ENCODE data around the gene CMTM8.

The CMTM8 gene

DNA sequence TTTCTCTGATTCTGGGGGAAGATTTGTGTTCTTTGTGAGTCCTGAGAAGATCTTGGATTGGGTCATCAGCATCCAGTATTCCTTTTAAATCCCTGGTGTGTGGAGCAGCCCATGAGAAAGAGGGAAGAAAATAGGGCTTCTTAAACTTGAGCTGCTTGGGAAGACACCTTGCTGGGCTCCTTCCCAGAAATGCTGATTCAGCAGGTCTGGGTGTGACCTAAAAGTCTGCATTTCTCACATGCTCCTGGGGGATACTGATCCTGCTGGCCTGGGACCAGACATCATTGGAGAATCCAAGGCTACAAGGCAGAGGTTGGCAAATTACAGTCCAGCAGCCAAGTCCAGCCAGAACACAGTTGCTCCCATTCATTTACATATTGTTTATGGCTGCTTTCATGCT is 99.0 kb downstream of the CMTM8 start:
- Histone ChIP-seq H3K4me1 (ENCODE audit: control insufficient read depth in 2 of 2, insufficient read depth in 1 of 2, low read depth in 1 of 2, low read length in 2 of 2) (peaks cover under 1 to 6% of the 10 kb centered on the region in 2 donors), H3K9me3 (replicated peaks in 1 of 2; ENCODE audit: control insufficient read depth in 2 of 2, insufficient read depth in 1 of 2, low read depth in 1 of 2, low read length in 2 of 2) (peaks cover 0 to 2% of the 10 kb centered on the region in 2 donors), H2AK5ac (ENCODE audit: low read depth, low read length) (no peak overlapping the region), H3K79me1 (ENCODE audit: low read depth, low read length) (no peaks in the 10 kb centered on the region), H3K18ac (ENCODE audit: low read length) (no peak overlapping the region), H2AFZ (ENCODE audit: low read length) (no peak overlapping the region), H3K36me3 (replicated peaks in 1 of 2; ENCODE audit: control insufficient read depth in 2 of 2, insufficient read depth in 2 of 2, low read length in 2 of 2) (no peaks in the 10 kb centered on the region), H2BK15ac (ENCODE audit: low read length) (no peak overlapping the region), H2BK120ac (ENCODE audit: low read depth, low read length) (no peak overlapping the region), H4K91ac (ENCODE audit: low read depth, low read length, poor library complexity) (no peak overlapping the region), H3K14ac (ENCODE audit: low read length) (no peak overlapping the region), H4K8ac (ENCODE audit: low read depth, low read length) (no peak overlapping the region), H3K4me2 (ENCODE audit: insufficient read depth, low read length, poor library complexity, severe bottlenecking) (no peak overlapping the region), H3K27me3 (ENCODE audit: control insufficient read depth in 3 of 3, insufficient read depth in 3 of 3, low read depth in 1 of 3, low read length in 3 of 3) (no peaks in the 10 kb centered on the region), H3K23ac (ENCODE audit: low read depth, low read length, poor library complexity) (no peak overlapping the region), H3K4ac (ENCODE audit: low read length) (no peak overlapping the region), H3K27ac (replicated peaks; ENCODE audit: low read length) (no peak overlapping the region), H2BK12ac (ENCODE audit: low read length) (no peak overlapping the region), H2BK5ac (ENCODE audit: low read length) (no peak overlapping the region), H3K9ac (ENCODE audit: low read depth, low read length, poor library complexity) (no peak overlapping the region), H3K4me3 (ENCODE audit: low read length in 2 of 2) (no peak overlapping the region)
- DNase-seq (ENCODE audit: low spot score) = no peak

DNA sequence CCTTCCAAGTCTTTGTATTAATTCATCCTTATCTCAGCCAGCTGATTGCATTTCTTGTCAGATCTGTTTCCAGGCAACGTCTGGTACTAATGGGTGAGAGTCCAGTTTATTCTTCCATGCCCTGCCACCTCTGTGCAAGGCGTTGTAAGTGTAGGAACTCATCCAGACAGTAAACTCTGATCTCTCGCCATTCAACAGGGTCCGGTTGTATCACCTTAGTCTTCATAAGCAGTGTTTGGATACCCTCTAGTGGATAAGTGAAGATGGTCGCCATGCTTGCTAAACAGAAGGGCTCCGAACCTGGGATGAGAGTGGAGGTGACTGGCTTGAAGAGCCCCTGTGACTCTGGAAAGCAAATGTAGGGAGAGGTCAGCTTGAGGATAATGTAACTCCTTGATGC is 101.6 kb downstream of the CMTM8 start:
- no peak overlapping the region for H2AFZ ChIP-seq (ENCODE audit: low read length)
- peak; percentile 49 for DNase-seq (ENCODE audit: low spot score)
- no peak overlapping the region for H2BK120ac ChIP-seq (ENCODE audit: low read depth, low read length)
- WGBS, 2 donors (ENCODE audit: extremely low coverage in 2 of 2, insufficient read length in 2 of 2, insufficient replicate concordance in 1 of 2) = no CpG with 5 or more reads among the region's 6 CpGs
- no peak overlapping the region for H3K4ac ChIP-seq (ENCODE audit: low read length)
- no peak overlapping the region for H3K14ac ChIP-seq (ENCODE audit: low read length)
- H3K4me1 ChIP-seq (ENCODE audit: control insufficient read depth in 2 of 2, insufficient read depth in 1 of 2, low read depth in 1 of 2, low read length in 2 of 2) = peaks cover 0 to 6% of the 10 kb centered on the region in 2 donors
- no peak overlapping the region for H4K91ac ChIP-seq (ENCODE audit: low read depth, low read length, poor library complexity)
- no peak overlapping the region for H3K4me2 ChIP-seq (ENCODE audit: insufficient read depth, low read length, poor library complexity, severe bottlenecking)
- no peak overlapping the region for H4K8ac ChIP-seq (ENCODE audit: low read depth, low read length)
- H3K27ac ChIP-seq (replicated peaks; ENCODE audit: low read length) = no peak overlapping the region
- H3K9me3 ChIP-seq (replicated peaks in 1 of 2; ENCODE audit: control insufficient read depth in 2 of 2, insufficient read depth in 1 of 2, low read depth in 1 of 2, low read length in 2 of 2) = peaks cover 0 to 2% of the 10 kb centered on the region in 2 donors
- H3K18ac ChIP-seq (ENCODE audit: low read length) = no peak overlapping the region
- H3K23ac ChIP-seq (ENCODE audit: low read depth, low read length, poor library complexity) = no peak overlapping the region
- no peak overlapping the region for H3K4me3 ChIP-seq (ENCODE audit: low read length in 2 of 2)
- H3K36me3 ChIP-seq (replicated peaks in 1 of 2; ENCODE audit: control insufficient read depth in 2 of 2, insufficient read depth in 2 of 2, low read length in 2 of 2) = no peaks in the 10 kb centered on the region
- no peak overlapping the region for H2BK15ac ChIP-seq (ENCODE audit: low read length)
- H3K27me3 ChIP-seq (ENCODE audit: control insufficient read depth in 3 of 3, insufficient read depth in 3 of 3, low read depth in 1 of 3, low read length in 3 of 3) = no peaks in the 10 kb centered on the region
- no peak overlapping the region for H2BK5ac ChIP-seq (ENCODE audit: low read length)
- no peak overlapping the region for H2AK5ac ChIP-seq (ENCODE audit: low read depth, low read length)
- no peak overlapping the region for H3K9ac ChIP-seq (ENCODE audit: low read depth, low read length, poor library complexity)
- no peak overlapping the region for H2BK12ac ChIP-seq (ENCODE audit: low read length)
- H3K79me1 ChIP-seq (ENCODE audit: low read depth, low read length) = no peaks in the 10 kb centered on the region

DNA sequence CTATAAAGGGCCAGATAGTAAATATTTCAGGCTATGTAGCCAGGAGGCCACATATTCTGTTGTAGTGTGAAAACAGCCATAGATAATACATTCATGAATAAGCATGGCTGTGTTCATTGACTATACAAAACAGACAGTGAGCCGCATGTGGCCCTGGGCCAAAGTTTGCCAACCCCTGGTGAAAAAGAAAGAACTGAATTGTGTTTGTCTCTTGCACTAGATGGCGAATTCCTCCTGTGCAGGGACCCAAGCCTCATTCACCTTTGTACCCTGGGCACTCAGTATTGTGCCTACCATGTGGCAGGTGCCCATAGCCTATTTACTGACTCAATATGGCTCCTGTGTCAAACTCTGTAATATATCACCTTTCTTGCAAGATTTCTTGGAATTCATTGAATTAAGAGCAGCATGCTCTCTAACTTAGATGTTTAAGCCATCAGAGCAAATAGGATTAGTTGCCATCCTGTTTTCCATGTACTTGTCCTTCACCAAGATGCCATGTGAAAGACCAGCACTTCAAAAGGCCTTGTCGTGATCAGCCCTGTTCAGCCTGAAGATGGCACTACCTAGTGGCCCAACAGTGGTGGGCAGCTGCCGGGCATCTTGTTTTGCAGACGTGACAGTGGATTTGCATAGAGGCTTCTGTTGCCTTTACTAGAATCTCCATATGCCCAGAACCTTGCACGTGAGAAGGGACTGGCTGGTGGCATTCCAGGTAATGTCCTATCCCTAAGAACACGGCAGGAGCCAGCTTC is 102.3 kb downstream of the CMTM8 start:
- H3K18ac ChIP-seq (ENCODE audit: low read length) = no peak overlapping the region
- DNase-seq (ENCODE audit: low spot score) = no peak
- H3K14ac ChIP-seq (ENCODE audit: low read length) = no peak overlapping the region
- H3K9me3 ChIP-seq (replicated peaks in 1 of 2; ENCODE audit: control insufficient read depth in 2 of 2, insufficient read depth in 1 of 2, low read depth in 1 of 2, low read length in 2 of 2) = no peaks in the 10 kb centered on the region
- no peak overlapping the region for H3K23ac ChIP-seq (ENCODE audit: low read depth, low read length, poor library complexity)
- H3K4me2 ChIP-seq (ENCODE audit: insufficient read depth, low read length, poor library complexity, severe bottlenecking) = no peak overlapping the region
- no peak overlapping the region for H2AFZ ChIP-seq (ENCODE audit: low read length)
- no peak overlapping the region for H4K91ac ChIP-seq (ENCODE audit: low read depth, low read length, poor library complexity)
- H2BK12ac ChIP-seq (ENCODE audit: low read length) = no peak overlapping the region
- H2BK15ac ChIP-seq (ENCODE audit: low read length) = no peak overlapping the region
- H2AK5ac ChIP-seq (ENCODE audit: low read depth, low read length) = no peak overlapping the region
- H2BK5ac ChIP-seq (ENCODE audit: low read length) = no peak overlapping the region
- H3K79me1 ChIP-seq (ENCODE audit: low read depth, low read length) = no peaks in the 10 kb centered on the region
- H2BK120ac ChIP-seq (ENCODE audit: low read depth, low read length) = no peak overlapping the region
- no peak overlapping the region for H4K8ac ChIP-seq (ENCODE audit: low read depth, low read length)
- no peaks in the 10 kb centered on the region for H3K27me3 ChIP-seq (ENCODE audit: control insufficient read depth in 3 of 3, insufficient read depth in 3 of 3, low read depth in 1 of 3, low read length in 3 of 3)
- no peak overlapping the region for H3K4ac ChIP-seq (ENCODE audit: low read length)
- no peak overlapping the region for H3K27ac ChIP-seq (replicated peaks; ENCODE audit: low read length)
- H3K4me3 ChIP-seq (ENCODE audit: low read length in 2 of 2) = no peak overlapping the region
- H3K4me1 ChIP-seq (ENCODE audit: control insufficient read depth in 2 of 2, insufficient read depth in 1 of 2, low read depth in 1 of 2, low read length in 2 of 2) = peaks cover 0 to 6% of the 10 kb centered on the region in 2 donors
- no CpG with 5 or more reads among the region's 7 CpGs for WGBS, 2 donors (ENCODE audit: extremely low coverage in 2 of 2, insufficient read length in 2 of 2, insufficient replicate concordance in 1 of 2)
- H3K9ac ChIP-seq (ENCODE audit: low read depth, low read length, poor library complexity) = no peak overlapping the region
- H3K36me3 ChIP-seq (replicated peaks in 1 of 2; ENCODE audit: control insufficient read depth in 2 of 2, insufficient read depth in 2 of 2, low read length in 2 of 2) = no peaks in the 10 kb centered on the region

DNA sequence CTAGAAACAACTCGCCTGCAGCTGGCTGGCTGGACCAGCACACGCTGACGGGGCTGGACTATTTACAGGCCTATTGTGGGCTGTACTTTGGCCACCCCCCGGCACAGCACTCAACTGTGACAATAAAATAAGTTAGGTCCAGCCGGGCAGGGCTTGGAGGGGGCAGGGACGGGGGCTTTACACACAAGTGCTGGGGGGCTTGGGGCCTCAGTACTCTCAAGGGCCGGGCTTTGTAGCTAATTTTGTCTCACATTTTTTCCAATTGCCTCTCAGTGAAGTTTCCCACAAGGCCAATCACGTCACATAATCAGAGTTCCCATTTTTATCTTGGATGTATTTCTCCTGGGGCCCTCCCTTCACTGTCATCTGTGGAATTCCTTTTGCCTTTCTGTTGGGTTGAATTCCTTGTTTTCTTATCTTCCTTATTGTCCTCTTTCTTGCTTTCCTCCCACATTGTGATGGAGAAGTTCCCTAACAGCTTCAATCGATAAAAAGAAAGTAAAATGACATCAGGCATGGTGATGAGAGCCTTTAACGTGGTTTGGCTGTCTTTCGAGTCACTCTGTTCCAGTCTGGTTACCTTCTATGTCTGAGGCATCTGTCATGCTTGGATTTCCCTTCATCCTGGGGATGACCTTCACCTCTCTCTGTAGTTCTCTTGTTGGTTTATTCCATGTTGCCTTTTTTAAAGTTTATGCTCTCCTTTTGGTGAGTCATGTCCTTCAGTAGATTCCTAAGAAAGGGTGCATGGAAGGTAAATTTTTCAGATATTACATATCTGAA is 109.1 kb downstream of the CMTM8 start:
- no peak overlapping the region for H3K23ac ChIP-seq (ENCODE audit: low read depth, low read length, poor library complexity)
- H3K4me2 ChIP-seq (ENCODE audit: insufficient read depth, low read length, poor library complexity, severe bottlenecking) = no peak overlapping the region
- peak overlapping the region in 1 of 2 donors; percentile 9 for H3K4me3 ChIP-seq (ENCODE audit: low read length in 2 of 2)
- H3K27ac ChIP-seq (replicated peaks; ENCODE audit: low read length) = no peak overlapping the region
- H3K36me3 ChIP-seq (replicated peaks in 1 of 2; ENCODE audit: control insufficient read depth in 2 of 2, insufficient read depth in 2 of 2, low read length in 2 of 2) = no peaks in the 10 kb centered on the region
- no peaks in the 10 kb centered on the region for H3K27me3 ChIP-seq (ENCODE audit: control insufficient read depth in 3 of 3, insufficient read depth in 3 of 3, low read depth in 1 of 3, low read length in 3 of 3)
- no peak overlapping the region for H3K9ac ChIP-seq (ENCODE audit: low read depth, low read length, poor library complexity)
- no peak overlapping the region for H3K4ac ChIP-seq (ENCODE audit: low read length)
- no peak overlapping the region for H3K14ac ChIP-seq (ENCODE audit: low read length)
- H2BK12ac ChIP-seq (ENCODE audit: low read length) = no peak overlapping the region
- no peak overlapping the region for H4K91ac ChIP-seq (ENCODE audit: low read depth, low read length, poor library complexity)
- no peak overlapping the region for H2AK5ac ChIP-seq (ENCODE audit: low read depth, low read length)
- H3K4me1 ChIP-seq (ENCODE audit: control insufficient read depth in 2 of 2, insufficient read depth in 1 of 2, low read depth in 1 of 2, low read length in 2 of 2) = peaks cover 5 to 12% of the 10 kb centered on the region in 2 donors
- peak overlapping the region; percentile 86 for H2AFZ ChIP-seq (ENCODE audit: low read length)
- no peak overlapping the region for H4K8ac ChIP-seq (ENCODE audit: low read depth, low read length)
- H2BK5ac ChIP-seq (ENCODE audit: low read length) = no peak overlapping the region
- no peaks in the 10 kb centered on the region for H3K9me3 ChIP-seq (replicated peaks in 1 of 2; ENCODE audit: control insufficient read depth in 2 of 2, insufficient read depth in 1 of 2, low read depth in 1 of 2, low read length in 2 of 2)
- WGBS, 2 donors (ENCODE audit: extremely low coverage in 2 of 2, insufficient read length in 2 of 2, insufficient replicate concordance in 1 of 2) = no CpG with 5 or more reads among the region's 11 CpGs
- H2BK120ac ChIP-seq (ENCODE audit: low read depth, low read length) = no peak overlapping the region
- H2BK15ac ChIP-seq (ENCODE audit: low read length) = no peak overlapping the region
- H3K79me1 ChIP-seq (ENCODE audit: low read depth, low read length) = no peaks in the 10 kb centered on the region
- no peak for DNase-seq (ENCODE audit: low spot score)
- H3K18ac ChIP-seq (ENCODE audit: low read length) = no peak overlapping the region
